Measurements from ENCODE around the gene OR4E1.

GRCh38 chr14:21669284-21669683 is 4.3 kb downstream of the OR4E1 start:
- TF ChIP-seq, protein P1, sequence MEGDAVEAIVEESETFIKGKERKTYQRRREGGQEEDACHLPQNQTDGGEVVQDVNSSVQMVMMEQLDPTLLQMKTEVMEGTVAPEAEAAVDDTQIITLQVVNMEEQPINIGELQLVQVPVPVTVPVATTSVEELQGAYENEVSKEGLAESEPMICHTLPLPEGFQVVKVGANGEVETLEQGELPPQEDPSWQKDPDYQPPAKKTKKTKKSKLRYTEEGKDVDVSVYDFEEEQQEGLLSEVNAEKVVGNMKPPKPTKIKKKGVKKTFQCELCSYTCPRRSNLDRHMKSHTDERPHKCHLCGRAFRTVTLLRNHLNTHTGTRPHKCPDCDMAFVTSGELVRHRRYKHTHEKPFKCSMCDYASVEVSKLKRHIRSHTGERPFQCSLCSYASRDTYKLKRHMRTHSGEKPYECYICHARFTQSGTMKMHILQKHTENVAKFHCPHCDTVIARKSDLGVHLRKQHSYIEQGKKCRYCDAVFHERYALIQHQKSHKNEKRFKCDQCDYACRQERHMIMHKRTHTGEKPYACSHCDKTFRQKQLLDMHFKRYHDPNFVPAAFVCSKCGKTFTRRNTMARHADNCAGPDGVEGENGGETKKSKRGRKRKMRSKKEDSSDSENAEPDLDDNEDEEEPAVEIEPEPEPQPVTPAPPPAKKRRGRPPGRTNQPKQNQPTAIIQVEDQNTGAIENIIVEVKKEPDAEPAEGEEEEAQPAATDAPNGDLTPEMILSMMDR (IDR thresholded peaks at IDR 0.05) = no peak
- no peak for TF ChIP-seq POLR2A (IDR thresholded peaks at IDR 0.05)
